ENCODE results near the gene DPH2. TPM values are rescaled to one million over a fixed set of nuclear protein-coding genes. Genes with fewer than 3 reads are reported as not detected.

DPH2 gene
- total RNA-seq, 6 experiments from 2014 or later = 8.9 to 27.5 (median 12.0) TPM

GRCh38 chr1:43936431-43937151 lies 33.2 kb upstream of the DPH2 start:
- ATAC-seq = peak; percentile 43 to 57 (median 50)
- H3K4me3 ChIP-seq = peak overlapping the region; percentile 20 to 50 (median 25)
- DNase-seq = peak in 1 of 3 donors; percentile 54
- WGBS (ENCODE audit: insufficient coverage, low coverage, low lambda C conversion rate, missing lambda C conversion rate) = 50% methylated on average over 2 of the region's 56 CpGs
- no peaks in the 10 kb centered on the region for H3K9me3 ChIP-seq
- H3K4me1 ChIP-seq = peaks cover 0 to 19% (median 3%) of the 10 kb centered on the region in 4 donors
- no peaks in the 10 kb centered on the region for H3K27me3 ChIP-seq
- intact Hi-C loops (cut with DNase I) = loop anchor here in 1 of 2 donors (10.0 kb wide), 1 partner anchor 172 kb away; no protein-coding TSS in a partner anchor
- no peaks in the 10 kb centered on the region for H3K36me3 ChIP-seq
- TF ChIP-seq, protein P1, sequence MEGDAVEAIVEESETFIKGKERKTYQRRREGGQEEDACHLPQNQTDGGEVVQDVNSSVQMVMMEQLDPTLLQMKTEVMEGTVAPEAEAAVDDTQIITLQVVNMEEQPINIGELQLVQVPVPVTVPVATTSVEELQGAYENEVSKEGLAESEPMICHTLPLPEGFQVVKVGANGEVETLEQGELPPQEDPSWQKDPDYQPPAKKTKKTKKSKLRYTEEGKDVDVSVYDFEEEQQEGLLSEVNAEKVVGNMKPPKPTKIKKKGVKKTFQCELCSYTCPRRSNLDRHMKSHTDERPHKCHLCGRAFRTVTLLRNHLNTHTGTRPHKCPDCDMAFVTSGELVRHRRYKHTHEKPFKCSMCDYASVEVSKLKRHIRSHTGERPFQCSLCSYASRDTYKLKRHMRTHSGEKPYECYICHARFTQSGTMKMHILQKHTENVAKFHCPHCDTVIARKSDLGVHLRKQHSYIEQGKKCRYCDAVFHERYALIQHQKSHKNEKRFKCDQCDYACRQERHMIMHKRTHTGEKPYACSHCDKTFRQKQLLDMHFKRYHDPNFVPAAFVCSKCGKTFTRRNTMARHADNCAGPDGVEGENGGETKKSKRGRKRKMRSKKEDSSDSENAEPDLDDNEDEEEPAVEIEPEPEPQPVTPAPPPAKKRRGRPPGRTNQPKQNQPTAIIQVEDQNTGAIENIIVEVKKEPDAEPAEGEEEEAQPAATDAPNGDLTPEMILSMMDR (IDR thresholded peaks at IDR 0.05) = peak in 2 of 4 donors; percentile 16 to 21
- TF ChIP-seq POLR2A (IDR thresholded peaks at IDR 0.05) = no peak
- H3K27ac ChIP-seq = no peak overlapping the region

- Histone ChIP-seq H3K4me1 (peaks cover 0 to 19% (median 3%) of the 10 kb centered on the region in 4 donors), H3K9me3 (no peaks in the 10 kb centered on the region), H3K27me3 (no peaks in the 10 kb centered on the region), H3K27ac (no peak overlapping the region), H3K4me3 (no peak overlapping the region), H3K36me3 (no peaks in the 10 kb centered on the region)
- intact Hi-C loops (cut with DNase I) = loop anchor here in 1 of 2 donors (10.0 kb wide), 1 partner anchor 173 kb away; no protein-coding TSS in a partner anchor
- 80% methylated on average over 5 of the region's 8 CpGs for WGBS (ENCODE audit: insufficient coverage, low coverage, low lambda C conversion rate, missing lambda C conversion rate)
- no peak for DNase-seq
- no peak for TF ChIP-seq POLR2A (IDR thresholded peaks at IDR 0.05)
- TF ChIP-seq, protein P1 (IDR thresholded peaks at IDR 0.05) = no peak
- ATAC-seq = no peak
These were observed 32.5 kb upstream of the DPH2 start for GRCh38 chr1:43937179-43937865.

DNA sequence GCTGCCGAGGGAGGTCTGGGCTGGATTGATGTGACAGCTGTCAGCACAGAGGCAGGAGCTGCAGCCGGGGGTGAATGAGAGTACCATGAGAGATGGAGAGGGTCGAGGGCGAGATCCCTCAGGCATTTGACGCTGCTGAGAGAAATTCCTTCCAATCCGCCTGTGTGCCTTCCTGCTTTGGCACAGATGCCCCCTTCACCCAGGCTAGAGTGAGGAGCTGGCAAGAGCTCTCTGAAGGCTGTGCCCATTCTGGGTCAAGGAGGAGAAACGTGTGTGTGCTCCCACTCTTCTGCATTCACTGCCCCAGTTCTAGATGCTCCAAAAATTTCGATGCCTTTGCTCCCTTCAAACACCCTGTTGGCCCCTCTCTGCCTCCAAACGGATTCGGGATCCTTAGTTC lies 31.4 kb upstream of the DPH2 start:
- DNase-seq (no peak), ATAC-seq (no peak)
- Histone ChIP-seq H3K27me3 (no peaks in the 10 kb centered on the region), H3K9me3 (no peaks in the 10 kb centered on the region), H3K36me3 (no peaks in the 10 kb centered on the region), H3K4me3 (no peak overlapping the region), H3K27ac (no peak overlapping the region), H3K4me1 (peaks cover 0 to 18% (median under 1%) of the 10 kb centered on the region in 4 donors)
- WGBS (ENCODE audit: insufficient coverage, low coverage, low lambda C conversion rate, missing lambda C conversion rate) = 91% methylated on average over 5 of the region's 10 CpGs
- intact Hi-C loops (cut with DNase I) = loop anchor here in 1 of 2 donors (10.0 kb wide), 1 partner anchor 174 kb away; no protein-coding TSS in a partner anchor
- no peak for TF ChIP-seq POLR2A (IDR thresholded peaks at IDR 0.05)
- TF ChIP-seq, protein P1 (IDR thresholded peaks at IDR 0.05) = no peak

DNA sequence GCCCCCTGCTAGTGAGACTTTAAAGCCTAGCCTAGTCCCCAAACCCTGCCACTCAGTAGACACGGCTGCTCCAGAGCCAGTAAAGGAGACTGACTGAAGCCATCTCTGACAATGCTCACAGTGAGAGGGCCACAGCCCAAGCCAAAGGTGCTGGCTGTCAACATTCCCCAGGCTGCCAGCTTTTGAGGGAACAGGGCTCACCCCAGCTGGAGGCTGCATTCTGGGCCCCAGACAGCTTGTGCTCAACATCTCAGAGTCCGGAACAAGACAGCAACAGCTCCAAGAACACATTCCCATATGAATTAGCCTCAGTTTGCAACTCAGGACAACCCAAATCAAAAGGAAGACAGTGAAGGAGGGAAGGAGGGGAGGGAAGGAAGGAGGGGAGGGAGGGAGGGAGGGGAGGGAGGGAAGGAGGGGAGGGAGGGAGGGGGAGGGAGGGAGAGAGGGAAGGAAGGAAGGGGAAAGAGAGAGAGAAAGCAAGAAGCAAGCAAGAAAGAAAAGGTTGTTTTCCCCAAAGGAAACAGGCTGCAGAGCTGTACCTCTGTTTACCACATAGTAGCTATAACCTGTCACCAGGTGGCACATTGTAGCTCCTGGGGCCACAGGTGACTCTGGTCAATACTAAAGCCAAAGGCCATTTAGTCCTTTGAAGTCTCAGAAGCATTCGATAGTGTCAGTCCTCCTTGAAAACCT lies 30.8 kb upstream of the DPH2 start:
- Histone ChIP-seq H3K27ac (no peak overlapping the region), H3K36me3 (no peaks in the 10 kb centered on the region), H3K27me3 (no peaks in the 10 kb centered on the region), H3K4me3 (no peak overlapping the region), H3K9me3 (no peaks in the 10 kb centered on the region), H3K4me1 (peaks cover 0 to 11% (median 0%) of the 10 kb centered on the region in 4 donors)
- TF ChIP-seq, protein P1 (IDR thresholded peaks at IDR 0.05) = no peak
- TF ChIP-seq POLR2A (IDR thresholded peaks at IDR 0.05) = no peak
- no peak for ATAC-seq
- intact Hi-C loops (cut with DNase I) = loop anchor here in 1 of 2 donors (10.0 kb wide), 1 partner anchor 174 kb away; no protein-coding TSS in a partner anchor
- DNase-seq = no peak
- 73% methylated on average over 2 of the region's 3 CpGs for WGBS (ENCODE audit: insufficient coverage, low coverage, low lambda C conversion rate, missing lambda C conversion rate)

Data from right lobe of liver (tissue), 6 donors.